IMR-90 (cell line): ENCODE results near the gene MACO1. TPM values are rescaled to one million over a fixed set of nuclear protein-coding genes. Genes with fewer than 3 reads are reported as not detected.

Experiments used
- ATAC-seq: fragments of 200-7000 bp; cut with Tn5 transposase; 2 replicates; pipeline ENCODE4 v1.9.1; 2020; ENCODE audit warnings: low read depth, mild to moderate bottlenecking, moderate library complexity
- BruUV-seq: library from RNA; stranded (reverse); fragments of 400-500 nt; replicated peaks from 2 replicates; lab custom pipeline; 2021; lab: Mats Ljungman, UMichigan
- CTCF ChIA-PET: fragments of 300-600 bp; formaldehyde crosslinking; extraction: SDS; loops from one replicate; lab custom pipeline; 2021; ENCODE audit warnings: antibody characterized with exemption; lab: Yijun Ruan, JAX
- POLR2A ChIA-PET: fragments of 300-600 bp; sonication (Branson Sonifier 250); formaldehyde crosslinking; loops from one replicate; lab custom pipeline; 2022; ENCODE audit warnings: antibody characterized with exemption; ENCODE audit not compliant: unreplicated experiment; lab: Charles Lee
- DNase-seq: peaks from one replicate; pipeline ENCODE4 v3.0.0; 2013
- H2AFZ ChIP-seq: replicated peaks from 2 replicates; pipeline ENCODE3; 2013; ENCODE audit warnings: low read length, mild to moderate bottlenecking; ENCODE audit not compliant: poor library complexity
- H2AK5ac ChIP-seq: 2 replicates; pipeline ENCODE4 v1.6.1; 2013; ENCODE audit warnings: low read depth, low read length, inconsistent platforms
- H2AK9ac ChIP-seq: replicated peaks from 2 replicates; pipeline ENCODE3; 2013; ENCODE audit warnings: mild to moderate bottlenecking, low read depth, low read length, moderate library complexity; ENCODE audit not compliant: poor library complexity
- H2BK120ac ChIP-seq: 2 replicates; pipeline ENCODE4 v1.6.1; 2013; ENCODE audit warnings: low read depth, low read length, inconsistent platforms
- H2BK15ac ChIP-seq: 3 replicates; pipeline ENCODE4 v1.6.1; 2013; ENCODE audit warnings: low read depth, low read length, inconsistent platforms
- H2BK20ac ChIP-seq: 2 replicates; pipeline ENCODE4 v1.6.1; 2013; ENCODE audit warnings: low read depth, mild to moderate bottlenecking, inconsistent platforms, low read length, moderate library complexity
- H2BK5ac ChIP-seq: 2 replicates; pipeline ENCODE4 v1.6.1; 2013; ENCODE audit warnings: mild to moderate bottlenecking, low read depth, low read length, inconsistent platforms; ENCODE audit not compliant: poor library complexity, severe bottlenecking
- H3K14ac ChIP-seq: replicated peaks from 2 replicates; pipeline ENCODE4 v1.6.1; 2013; ENCODE audit warnings: low read depth, low read length, inconsistent platforms
- H3K18ac ChIP-seq: 2 replicates; pipeline ENCODE4 v1.6.1; 2013; ENCODE audit warnings: low read depth, low read length, control low read depth
- H3K23ac ChIP-seq: 2 replicates; pipeline ENCODE4 v1.6.1; 2013; ENCODE audit warnings: low read depth, low read length, inconsistent platforms
- H3K27ac ChIP-seq: 2 replicates; pipeline ENCODE4 v1.5.1; 2013; ENCODE audit warnings: mild to moderate bottlenecking, control low read depth, low read length; ENCODE audit not compliant: insufficient read depth
- H3K27me3 ChIP-seq: 2 replicates; pipeline ENCODE4 v1.6.1; 2013; ENCODE audit warnings: low read length; ENCODE audit not compliant: control insufficient read depth, insufficient read depth
- H3K36me3 ChIP-seq: 2 replicates; pipeline ENCODE4 v1.6.1; 2013; ENCODE audit warnings: low read length, mixed read lengths; ENCODE audit not compliant: control insufficient read depth, insufficient read depth
- H3K4ac ChIP-seq: 2 replicates; pipeline ENCODE4 v1.6.1; 2013; ENCODE audit warnings: low read depth, low read length, inconsistent platforms
- H3K4me1 ChIP-seq: 2 replicates; pipeline ENCODE4 v1.6.1; 2013; ENCODE audit warnings: low read length, mixed read lengths; ENCODE audit not compliant: control insufficient read depth, insufficient read depth
- H3K4me2 ChIP-seq: 2 replicates; pipeline ENCODE4 v1.6.1; 2013; ENCODE audit warnings: low read depth, mild to moderate bottlenecking, control low read depth, low read length, moderate library complexity
- H3K4me3 ChIP-seq: 2 replicates; pipeline ENCODE4 v1.5.1; 2013; ENCODE audit warnings: low read depth, mild to moderate bottlenecking, control low read depth, low read length, moderate library complexity; ENCODE audit not compliant: insufficient read depth
- H3K56ac ChIP-seq: 2 replicates; pipeline ENCODE4 v1.6.1; 2013; ENCODE audit warnings: low read length, inconsistent platforms; ENCODE audit not compliant: insufficient read depth; ENCODE audit errors: extremely low read depth
- H3K79me1 ChIP-seq, 2 experiments: 2 replicates each; pipeline ENCODE4 v1.6.1; 2013; ENCODE audit warnings: low read length in 2 of 2, inconsistent platforms in 1 of 2, low read depth in 1 of 2
- H3K9ac ChIP-seq: 2 replicates; pipeline ENCODE4 v1.6.1; 2013; ENCODE audit warnings: low read depth, low read length, control low read depth
- H3K9me1 ChIP-seq: 2 replicates; pipeline ENCODE4 v1.6.1; 2013; ENCODE audit warnings: low read length, inconsistent platforms; ENCODE audit not compliant: insufficient read depth
- H3K9me3 ChIP-seq: 2 replicates; pipeline ENCODE4 v1.6.1; 2013; ENCODE audit warnings: low read length; ENCODE audit not compliant: control insufficient read depth, insufficient read depth
- H4K20me1 ChIP-seq: 2 replicates; pipeline ENCODE4 v1.6.1; 2013; ENCODE audit warnings: low read length, inconsistent platforms; ENCODE audit not compliant: insufficient read depth
- H4K5ac ChIP-seq: 2 replicates; pipeline ENCODE4 v1.6.1; 2013; ENCODE audit warnings: mild to moderate bottlenecking, low read depth, low read length, control low read depth
- H4K8ac ChIP-seq, 2 experiments: 2 replicates each; pipeline ENCODE4 v1.6.1; 2013; ENCODE audit warnings: low read depth in 2 of 2, low read length in 2 of 2, control low read depth in 1 of 2, inconsistent platforms in 1 of 2
- H4K91ac ChIP-seq: 2 replicates; pipeline ENCODE4 v1.6.1; 2013; ENCODE audit warnings: low read depth, low read length, inconsistent platforms; ENCODE audit not compliant: insufficient read depth
- CEBPB ChIP-seq: IDR thresholded peaks from 2 replicates; pipeline ENCODE4 v1.6.1; 2012; ENCODE audit warnings: low read depth, low read length, improper control_type of control experiment
- CHD1 ChIP-seq: IDR thresholded peaks from 2 replicates; pipeline ENCODE4 v1.6.1; 2012; ENCODE audit warnings: low read depth, low read length, improper control_type of control experiment
- MAZ ChIP-seq: IDR thresholded peaks from 2 replicates; pipeline ENCODE4 v1.6.1; 2012; ENCODE audit warnings: low read depth, mild to moderate bottlenecking, low read length, improper control_type of control experiment, moderate library complexity, borderline replicate concordance
- POLR2A ChIP-seq: IDR thresholded peaks from 2 replicates; pipeline ENCODE4 v1.6.1; 2012; ENCODE audit warnings: mild to moderate bottlenecking, low read depth, low read length
- RCOR1 ChIP-seq: IDR thresholded peaks from 2 replicates; pipeline ENCODE4 v1.6.1; 2012; ENCODE audit warnings: mild to moderate bottlenecking, low read length, improper control_type of control experiment; ENCODE audit not compliant: insufficient replicate concordance
- RFX5 ChIP-seq: IDR thresholded peaks from 2 replicates; pipeline ENCODE4 v1.8.0; 2012; ENCODE audit warnings: low read depth, mild to moderate bottlenecking, low read length, moderate library complexity
- SMC3 ChIP-seq: fragments of 150-350 bp; IDR thresholded peaks from 2 replicates; pipeline ENCODE4 v1.6.1; 2016; ENCODE audit warnings: low read depth, mild to moderate bottlenecking, antibody characterized with exemption, low read length, moderate library complexity
- WGBS, 2 experiments: methylation state at CpG; one replicate each; pipeline versions ENCODE4 v1.1.5 to v1.1.7; 2013; ENCODE audit warnings: missing lambda C conversion rate in 2 of 2; ENCODE audit not compliant: insufficient read length in 1 of 2; ENCODE audit errors: extremely low coverage in 2 of 2; 5-methylcytosine and 5-hydroxymethylcytosine counted together
- dilution Hi-C: fragments of 300-500 bp; cut with HindIII; formaldehyde crosslinking; loops from one replicate; pipeline ENCODE4 v1.14.3; 2018; ENCODE audit warnings: low sequenced_read_pairs; ENCODE audit not compliant: unreplicated experiment
- in situ Hi-C: fragments of 300-500 bp; cut with MboI; formaldehyde crosslinking; loops from 3 replicates; pipeline ENCODE4 v1.14.3; 2019; ENCODE audit warnings: low sequenced_read_pairs, inconsistent platforms, mixed read lengths
- intact Hi-C: fragments of 100-400 bp; cut with micrococcal nuclease; formaldehyde crosslinking; loops from 2 replicates; pipeline ENCODE4 v1.10.0; 2022
- polyA plus RNA-seq, 3 experiments: library from polyadenylated mRNA; depleted of rRNA; stranded (reverse); fragments of >200 nt; gene quantifications; 2 replicates each; pipeline ENCODE4 v1.2.3, GENCODE V29; 2012; ENCODE audit warnings: low replicate concordance in 1 of 3
- total RNA-seq: library from RNA; depleted of rRNA; stranded (reverse); fragments of >200 nt; gene quantifications from 2 replicates; pipeline ENCODE4 v1.2.3, GENCODE V29; 2012
- TF ChIP-seq, protein P1 (sequence below): conservative IDR thresholded peaks from 2 replicates; pipeline ENCODE4 v1.5.1; 2012; ENCODE audit warnings: mild to moderate bottlenecking, low read depth, low read length, improper control_type of control experiment

Gene MACO1
- total and polyA plus RNA-seq, 2 of the 4 experiments (the other 2 are of a cell fraction), result 6.8 to 12.7 TPM

DNA sequence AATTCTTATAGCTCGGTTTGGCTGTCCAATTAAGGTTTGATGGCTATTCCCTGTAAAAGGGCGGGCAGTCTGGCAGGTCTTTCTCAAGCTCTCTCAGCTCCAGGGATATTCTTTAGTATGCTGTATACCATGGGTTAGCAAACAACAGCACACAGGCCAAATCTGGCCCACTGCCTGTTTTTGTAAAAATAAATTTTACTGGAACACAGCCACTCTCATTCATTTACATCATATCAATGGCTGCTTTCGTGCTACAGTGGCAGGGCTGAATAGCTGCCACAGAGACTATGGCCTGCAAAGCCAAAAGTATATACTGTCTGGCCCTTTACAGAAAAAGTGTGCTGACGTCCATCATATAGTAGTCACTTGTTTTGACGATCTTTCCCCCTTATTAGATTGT is 32.0 kb downstream of the MACO1 start:
- Histone ChIP-seq H3K23ac (no peak overlapping the region), H3K4me2 (no peak overlapping the region)

More for the DNA sequence above, 32.0 kb downstream of the MACO1 start:
- Histone ChIP-seq H3K56ac (no peak overlapping the region), H2BK20ac (no peak overlapping the region), H3K9me3 (no peaks in the 10 kb centered on the region), H3K36me3 (peaks cover 10% of the 10 kb centered on the region), H2BK15ac (no peak overlapping the region), H3K27ac (no peak overlapping the region), H4K8ac (no peak overlapping the region), H3K79me1 (peaks cover 23 to 40% of the 10 kb centered on the region in 2 experiments; a peak in 3 of 4 replicates), H4K20me1 (no peaks in the 10 kb centered on the region; the same call in 1 of the 2 replicates), H3K14ac (no peak overlapping the region), H3K9ac (no peak overlapping the region), H3K9me1 (0 out of 2 replicates have a peak, but pooled peaks cover 2% of the 10 kb centered on the region), H3K4me3 (no peak overlapping the region), H4K91ac (no peak overlapping the region), H4K5ac (no peak overlapping the region), H2AFZ (no peak overlapping the region), H2AK5ac (no peak overlapping the region), H3K4ac (no peak overlapping the region), H3K27me3 (no peaks in the 10 kb centered on the region), H2BK120ac (no peak overlapping the region), H2AK9ac (no peak overlapping the region), H3K4me1 (peaks cover 4% of the 10 kb centered on the region), H3K18ac (no peak overlapping the region), H2BK5ac (no peak overlapping the region)
- ChIA-PET POLR2A (no interaction called here), CTCF (no interaction called here)
- no CpG with 5 or more reads among the region's 5 CpGs for WGBS, 2 experiments
- in situ Hi-C loops (no loop called here), intact Hi-C loops (no loop called here), dilution Hi-C loops (no loop called here)
- TF ChIP-seq SMC3 (no peak), RFX5 (no peak), POLR2A (no peak), CHD1 (no peak), MAZ (no peak), RCOR1 (no peak), CEBPB (no peak)
- TF ChIP-seq, protein P1, sequence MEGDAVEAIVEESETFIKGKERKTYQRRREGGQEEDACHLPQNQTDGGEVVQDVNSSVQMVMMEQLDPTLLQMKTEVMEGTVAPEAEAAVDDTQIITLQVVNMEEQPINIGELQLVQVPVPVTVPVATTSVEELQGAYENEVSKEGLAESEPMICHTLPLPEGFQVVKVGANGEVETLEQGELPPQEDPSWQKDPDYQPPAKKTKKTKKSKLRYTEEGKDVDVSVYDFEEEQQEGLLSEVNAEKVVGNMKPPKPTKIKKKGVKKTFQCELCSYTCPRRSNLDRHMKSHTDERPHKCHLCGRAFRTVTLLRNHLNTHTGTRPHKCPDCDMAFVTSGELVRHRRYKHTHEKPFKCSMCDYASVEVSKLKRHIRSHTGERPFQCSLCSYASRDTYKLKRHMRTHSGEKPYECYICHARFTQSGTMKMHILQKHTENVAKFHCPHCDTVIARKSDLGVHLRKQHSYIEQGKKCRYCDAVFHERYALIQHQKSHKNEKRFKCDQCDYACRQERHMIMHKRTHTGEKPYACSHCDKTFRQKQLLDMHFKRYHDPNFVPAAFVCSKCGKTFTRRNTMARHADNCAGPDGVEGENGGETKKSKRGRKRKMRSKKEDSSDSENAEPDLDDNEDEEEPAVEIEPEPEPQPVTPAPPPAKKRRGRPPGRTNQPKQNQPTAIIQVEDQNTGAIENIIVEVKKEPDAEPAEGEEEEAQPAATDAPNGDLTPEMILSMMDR, result no peak
- DNase-seq (no peak), ATAC-seq (peak; percentile 37; the same call in 1 of the 2 replicates)
- BruUV-seq, result no TSS peak
